ENCODE data around the gene KCNAB1.

Gene KCNAB1

DNA sequence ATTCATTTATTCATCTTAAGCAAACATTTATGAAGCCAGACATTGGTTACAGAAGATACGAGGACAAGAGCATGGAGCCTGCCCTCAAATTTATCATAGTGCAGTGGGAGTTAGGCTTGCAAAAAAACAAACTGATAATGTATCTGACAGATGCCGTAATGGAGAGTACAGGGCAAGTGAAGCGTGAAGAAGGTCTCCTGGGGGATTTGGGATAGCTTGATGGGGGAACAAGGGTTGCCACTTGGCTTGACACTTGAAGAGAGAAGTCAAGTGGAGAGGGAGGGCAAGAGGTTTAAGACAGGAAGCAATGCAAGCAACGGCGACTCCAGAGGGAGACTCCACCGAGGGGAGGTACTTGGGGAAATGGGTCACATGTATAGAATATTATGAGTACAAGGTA lies 305.3 kb downstream of the KCNAB1 start:
- H3K9ac ChIP-seq (ENCODE audit: low read depth in 1 of 2, low read length in 2 of 2) = no peak overlapping the region
- H3K27me3 ChIP-seq (ENCODE audit: control insufficient read depth in 1 of 2, insufficient read depth in 2 of 2, low read length in 2 of 2) = no peaks in the 10 kb centered on the region
- no peak overlapping the region for H3K4me3 ChIP-seq (ENCODE audit: low read depth in 1 of 2, low read length in 2 of 2)
- H3K36me3 ChIP-seq (ENCODE audit: control insufficient read depth in 1 of 2, insufficient read depth in 2 of 2, low read length in 2 of 2) = no peaks in the 10 kb centered on the region
- H3K4me1 ChIP-seq (ENCODE audit: control insufficient read depth in 1 of 2, insufficient read depth in 2 of 2, low read length in 2 of 2) = no peaks in the 10 kb centered on the region
- H3K27ac ChIP-seq (ENCODE audit: low read depth, low read length) = no peak overlapping the region
- H3K9me3 ChIP-seq (ENCODE audit: control insufficient read depth in 1 of 2, low read length in 2 of 2) = no peaks in the 10 kb centered on the region

DNA sequence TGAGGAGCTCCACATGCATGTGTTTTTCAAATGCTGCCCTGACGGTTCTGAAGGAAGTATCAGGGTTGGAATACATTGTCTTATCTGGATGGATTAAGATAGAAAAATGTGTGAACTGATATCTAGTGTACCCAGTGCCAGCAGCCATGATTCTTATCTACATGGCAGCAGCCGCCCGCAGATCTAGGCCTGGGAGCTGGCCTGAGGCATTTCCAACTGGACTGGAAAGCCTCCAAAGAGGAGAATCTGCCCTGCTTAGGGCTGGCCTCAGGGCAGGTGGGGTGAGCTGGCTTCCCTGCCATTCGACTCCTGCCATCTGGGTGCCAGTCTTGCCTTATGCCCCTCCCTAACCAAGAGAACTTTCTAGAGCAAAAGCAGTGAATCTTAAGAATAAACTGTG lies 308.7 kb downstream of the KCNAB1 start:
- Histone ChIP-seq H3K27ac (ENCODE audit: low read depth, low read length) (no peak overlapping the region), H3K9me3 (ENCODE audit: control insufficient read depth in 1 of 2, low read length in 2 of 2) (no peaks in the 10 kb centered on the region), H3K9ac (ENCODE audit: low read depth in 1 of 2, low read length in 2 of 2) (no peak overlapping the region), H3K4me3 (ENCODE audit: low read depth in 1 of 2, low read length in 2 of 2) (no peak overlapping the region), H3K4me1 (ENCODE audit: control insufficient read depth in 1 of 2, insufficient read depth in 2 of 2, low read length in 2 of 2) (no peaks in the 10 kb centered on the region), H3K36me3 (ENCODE audit: control insufficient read depth in 1 of 2, insufficient read depth in 2 of 2, low read length in 2 of 2) (no peaks in the 10 kb centered on the region), H3K27me3 (ENCODE audit: control insufficient read depth in 1 of 2, insufficient read depth in 2 of 2, low read length in 2 of 2) (no peaks in the 10 kb centered on the region)

DNA sequence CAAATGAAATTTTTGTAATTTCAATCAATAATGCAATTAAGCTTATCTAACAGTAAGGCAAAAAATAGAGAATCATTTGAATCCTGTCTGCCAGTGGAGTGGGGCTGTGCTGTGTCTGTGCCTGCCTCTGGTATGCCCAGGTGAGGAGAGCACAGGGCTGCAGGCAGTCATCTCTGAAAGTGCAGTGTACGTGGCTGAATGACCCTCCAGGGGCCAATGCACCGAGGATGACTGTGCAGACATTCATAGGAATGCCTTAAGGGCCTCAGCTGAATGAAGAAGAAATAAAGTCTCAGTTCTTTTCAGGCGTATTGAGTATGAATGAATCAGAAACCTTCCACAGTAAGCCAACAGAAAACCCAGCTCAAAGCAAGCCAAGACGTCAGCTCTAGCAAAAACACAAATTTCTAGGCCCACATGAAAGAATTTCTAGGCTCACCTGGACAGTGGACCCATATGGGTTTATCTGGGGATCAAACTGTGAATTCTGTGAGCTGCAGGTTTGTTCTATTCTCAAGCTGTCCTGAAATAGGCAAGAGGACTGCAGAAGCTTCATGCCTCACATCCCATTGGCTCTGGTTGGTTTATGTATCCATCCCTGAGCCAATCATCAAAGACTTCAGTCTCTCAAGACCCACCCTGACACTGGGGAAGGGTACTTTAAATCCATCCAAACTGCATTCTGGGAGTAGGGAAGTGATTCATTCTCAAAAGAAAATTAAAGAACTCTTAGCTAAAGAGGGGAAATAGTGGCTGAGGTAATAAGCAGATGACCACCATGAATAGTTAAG lies 311.2 kb downstream of the KCNAB1 start:
- Histone ChIP-seq H3K9me3 (ENCODE audit: control insufficient read depth in 1 of 2, low read length in 2 of 2) (no peaks in the 10 kb centered on the region), H3K4me1 (ENCODE audit: control insufficient read depth in 1 of 2, insufficient read depth in 2 of 2, low read length in 2 of 2) (no peaks in the 10 kb centered on the region), H3K27me3 (ENCODE audit: control insufficient read depth in 1 of 2, insufficient read depth in 2 of 2, low read length in 2 of 2) (no peaks in the 10 kb centered on the region), H3K27ac (ENCODE audit: low read depth, low read length) (no peak overlapping the region), H3K36me3 (ENCODE audit: control insufficient read depth in 1 of 2, insufficient read depth in 2 of 2, low read length in 2 of 2) (no peaks in the 10 kb centered on the region), H3K4me3 (ENCODE audit: low read depth in 1 of 2, low read length in 2 of 2) (no peak overlapping the region), H3K9ac (ENCODE audit: low read depth in 1 of 2, low read length in 2 of 2) (no peak overlapping the region)

DNA sequence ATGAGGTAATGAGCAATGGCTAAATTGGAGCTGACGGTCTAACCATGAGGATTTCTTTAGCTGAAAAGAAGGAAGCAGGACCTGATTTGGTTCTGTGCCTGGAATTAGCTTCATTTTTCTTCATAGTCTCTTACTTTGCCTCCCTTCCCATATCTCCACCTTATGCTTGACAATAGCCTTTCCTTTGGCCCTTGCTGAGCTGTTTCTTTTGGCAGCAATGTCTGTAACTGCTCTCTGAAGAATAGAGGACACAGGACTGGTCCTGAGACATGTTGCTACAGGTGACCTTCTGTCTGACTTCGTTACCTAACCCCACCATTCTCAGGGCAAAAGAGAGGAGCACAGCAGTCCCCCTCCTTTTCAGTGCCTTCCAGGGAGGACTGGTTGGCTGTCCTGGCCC lies 312.2 kb downstream of the KCNAB1 start:
- Histone ChIP-seq H3K27me3 (ENCODE audit: control insufficient read depth in 1 of 2, insufficient read depth in 2 of 2, low read length in 2 of 2) (no peaks in the 10 kb centered on the region), H3K4me3 (ENCODE audit: low read depth in 1 of 2, low read length in 2 of 2) (no peak overlapping the region), H3K9ac (ENCODE audit: low read depth in 1 of 2, low read length in 2 of 2) (no peak overlapping the region), H3K36me3 (ENCODE audit: control insufficient read depth in 1 of 2, insufficient read depth in 2 of 2, low read length in 2 of 2) (no peaks in the 10 kb centered on the region), H3K9me3 (ENCODE audit: control insufficient read depth in 1 of 2, low read length in 2 of 2) (no peaks in the 10 kb centered on the region), H3K27ac (ENCODE audit: low read depth, low read length) (no peak overlapping the region), H3K4me1 (ENCODE audit: control insufficient read depth in 1 of 2, insufficient read depth in 2 of 2, low read length in 2 of 2) (no peaks in the 10 kb centered on the region)

DNA sequence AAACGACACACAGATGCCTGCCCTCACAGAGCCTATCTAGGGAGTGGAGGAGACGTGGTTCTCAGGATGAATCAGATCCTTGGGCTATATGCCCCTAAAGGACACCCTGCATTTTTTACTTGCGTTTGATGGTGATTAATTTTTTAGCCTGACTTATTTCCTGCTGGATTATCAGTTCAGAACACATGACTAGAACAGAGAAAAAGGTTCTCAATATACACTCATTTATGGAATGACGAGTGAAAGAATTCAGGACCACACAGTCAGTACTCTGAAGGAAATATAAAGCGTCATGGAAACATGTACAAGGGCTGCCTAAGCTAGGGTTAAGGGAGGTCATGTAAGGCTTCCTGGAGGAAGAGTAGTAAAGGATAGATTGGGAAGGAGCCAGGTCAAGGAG lies 312.8 kb downstream of the KCNAB1 start:
- no peak overlapping the region for H3K4me3 ChIP-seq (ENCODE audit: low read depth in 1 of 2, low read length in 2 of 2)
- no peaks in the 10 kb centered on the region for H3K27me3 ChIP-seq (ENCODE audit: control insufficient read depth in 1 of 2, insufficient read depth in 2 of 2, low read length in 2 of 2)
- no peaks in the 10 kb centered on the region for H3K4me1 ChIP-seq (ENCODE audit: control insufficient read depth in 1 of 2, insufficient read depth in 2 of 2, low read length in 2 of 2)
- no peak overlapping the region for H3K9ac ChIP-seq (ENCODE audit: low read depth in 1 of 2, low read length in 2 of 2)
- H3K27ac ChIP-seq (ENCODE audit: low read depth, low read length) = no peak overlapping the region
- no peaks in the 10 kb centered on the region for H3K36me3 ChIP-seq (ENCODE audit: control insufficient read depth in 1 of 2, insufficient read depth in 2 of 2, low read length in 2 of 2)
- no peaks in the 10 kb centered on the region for H3K9me3 ChIP-seq (ENCODE audit: control insufficient read depth in 1 of 2, low read length in 2 of 2)

DNA sequence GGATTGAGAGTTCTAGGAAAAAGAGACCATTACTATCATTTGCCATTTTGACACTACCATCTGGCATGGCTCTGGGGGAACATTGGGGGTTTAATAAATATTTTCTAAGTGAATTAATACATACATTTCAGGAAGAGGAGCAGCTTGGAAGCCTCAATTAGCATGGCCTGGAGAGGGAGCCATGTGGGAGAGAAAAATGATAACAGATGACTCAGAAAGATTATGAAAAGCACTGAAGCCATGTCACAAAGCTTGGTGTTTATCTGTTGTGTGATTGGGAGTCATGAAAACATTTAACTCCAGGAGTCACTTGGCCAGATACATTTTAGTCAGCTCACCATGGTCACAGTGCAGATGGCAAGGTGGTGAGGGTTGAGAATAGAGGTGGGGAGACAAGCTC lies 313.5 kb downstream of the KCNAB1 start:
- H3K27ac ChIP-seq (ENCODE audit: low read depth, low read length) = no peak overlapping the region
- no peak overlapping the region for H3K9ac ChIP-seq (ENCODE audit: low read depth in 1 of 2, low read length in 2 of 2)
- H3K36me3 ChIP-seq (ENCODE audit: control insufficient read depth in 1 of 2, insufficient read depth in 2 of 2, low read length in 2 of 2) = no peaks in the 10 kb centered on the region
- H3K9me3 ChIP-seq (ENCODE audit: control insufficient read depth in 1 of 2, low read length in 2 of 2) = no peaks in the 10 kb centered on the region
- no peaks in the 10 kb centered on the region for H3K4me1 ChIP-seq (ENCODE audit: control insufficient read depth in 1 of 2, insufficient read depth in 2 of 2, low read length in 2 of 2)
- no peaks in the 10 kb centered on the region for H3K27me3 ChIP-seq (ENCODE audit: control insufficient read depth in 1 of 2, insufficient read depth in 2 of 2, low read length in 2 of 2)
- H3K4me3 ChIP-seq (ENCODE audit: low read depth in 1 of 2, low read length in 2 of 2) = no peak overlapping the region

DNA sequence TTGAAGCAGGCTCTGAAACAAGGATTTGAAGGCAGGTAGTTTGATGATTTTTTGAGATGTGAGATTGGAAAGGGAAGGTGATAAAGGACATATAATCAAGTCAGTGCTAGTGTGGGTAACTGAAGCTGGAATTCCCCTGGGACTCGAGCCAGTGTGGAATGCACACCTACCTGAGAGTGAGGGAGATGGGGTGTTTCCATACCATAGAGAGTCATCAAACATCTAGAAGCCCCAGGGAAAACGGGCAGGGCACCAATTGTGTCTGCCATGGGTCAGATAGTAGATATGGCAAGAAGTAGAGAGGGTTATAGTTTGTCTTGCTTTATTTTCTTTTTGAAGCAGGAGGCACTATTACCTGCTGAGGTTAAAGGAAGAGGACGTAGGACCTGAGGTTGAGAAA lies 314.5 kb downstream of the KCNAB1 start:
- no peaks in the 10 kb centered on the region for H3K36me3 ChIP-seq (ENCODE audit: control insufficient read depth in 1 of 2, insufficient read depth in 2 of 2, low read length in 2 of 2)
- no peak overlapping the region for H3K9ac ChIP-seq (ENCODE audit: low read depth in 1 of 2, low read length in 2 of 2)
- no peaks in the 10 kb centered on the region for H3K27me3 ChIP-seq (ENCODE audit: control insufficient read depth in 1 of 2, insufficient read depth in 2 of 2, low read length in 2 of 2)
- H3K4me3 ChIP-seq (ENCODE audit: low read depth in 1 of 2, low read length in 2 of 2) = no peak overlapping the region
- H3K9me3 ChIP-seq (ENCODE audit: control insufficient read depth in 1 of 2, low read length in 2 of 2) = no peaks in the 10 kb centered on the region
- H3K4me1 ChIP-seq (ENCODE audit: control insufficient read depth in 1 of 2, insufficient read depth in 2 of 2, low read length in 2 of 2) = no peaks in the 10 kb centered on the region
- no peak overlapping the region for H3K27ac ChIP-seq (ENCODE audit: low read depth, low read length)

DNA sequence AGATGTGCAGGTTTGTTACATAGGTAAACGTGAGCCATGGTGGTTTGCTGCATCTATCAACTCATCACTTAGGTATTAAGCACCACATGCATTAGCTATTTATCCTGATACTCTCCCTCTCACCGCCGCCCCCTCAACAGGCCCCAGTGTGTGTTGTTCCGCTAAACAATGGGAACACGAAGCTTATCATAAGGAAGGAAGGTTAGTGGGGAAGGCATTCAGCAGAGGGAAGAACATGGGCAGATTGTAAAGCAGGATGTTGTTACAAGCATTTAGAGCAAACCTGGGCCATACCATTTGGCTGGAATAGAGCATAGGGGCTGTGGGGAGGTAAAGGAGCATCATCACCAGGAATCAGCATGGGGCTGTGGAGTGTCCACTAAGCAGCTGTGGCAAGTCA lies 322.7 kb downstream of the KCNAB1 start:
- H3K27ac ChIP-seq (ENCODE audit: low read depth, low read length) = no peak overlapping the region

DNA sequence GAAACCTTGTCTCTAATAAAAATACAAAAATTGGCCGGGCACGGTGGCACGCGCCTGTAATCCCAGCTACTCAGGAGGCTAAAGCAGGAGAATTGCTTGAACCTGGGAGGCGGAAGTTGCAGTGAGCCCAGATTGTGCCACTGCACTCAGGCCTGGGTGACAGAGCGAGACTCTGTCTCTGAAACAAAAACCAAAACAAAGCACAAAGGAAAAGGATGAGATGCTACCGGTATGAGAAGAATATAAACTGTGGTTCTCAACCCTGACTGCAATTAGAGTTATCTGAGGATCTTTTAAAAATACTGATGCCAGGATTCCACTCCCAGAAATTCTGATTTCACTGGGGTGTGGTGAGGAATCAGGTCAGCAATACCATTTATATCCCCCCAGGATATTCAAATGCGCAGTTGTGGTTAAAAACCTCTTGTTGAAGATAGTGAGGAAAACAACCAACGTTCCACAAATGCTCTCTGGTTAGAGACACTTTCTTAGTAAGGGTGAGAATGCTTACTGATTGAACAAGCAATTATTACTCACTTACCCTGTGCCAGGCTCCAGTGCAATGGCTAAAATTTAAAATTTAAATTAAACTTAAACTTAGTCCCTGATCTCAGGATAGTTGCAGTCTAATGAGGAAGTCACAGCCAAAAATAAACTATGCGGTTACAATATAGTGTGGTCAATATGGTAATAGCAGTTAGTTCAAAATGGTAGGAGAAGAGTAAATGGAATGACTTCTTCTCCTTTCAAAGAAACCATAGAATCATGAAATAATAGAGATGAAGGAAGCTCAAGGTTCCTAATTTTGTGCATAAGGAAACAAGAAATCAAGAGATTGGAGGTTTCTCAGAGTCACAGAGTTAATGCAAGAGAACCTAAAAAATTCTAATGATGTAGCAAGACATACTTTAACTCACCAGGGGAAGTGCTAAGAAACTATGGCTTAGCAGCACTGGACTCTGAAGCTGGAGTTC lies 325.0 kb downstream of the KCNAB1 start:
- no peaks in the 10 kb centered on the region for H3K9me3 ChIP-seq (ENCODE audit: control insufficient read depth in 1 of 2, low read length in 2 of 2)
- no peaks in the 10 kb centered on the region for H3K27me3 ChIP-seq (ENCODE audit: control insufficient read depth in 1 of 2, insufficient read depth in 2 of 2, low read length in 2 of 2)
- no peaks in the 10 kb centered on the region for H3K36me3 ChIP-seq (ENCODE audit: control insufficient read depth in 1 of 2, insufficient read depth in 2 of 2, low read length in 2 of 2)
- H3K4me1 ChIP-seq (ENCODE audit: control insufficient read depth in 1 of 2, insufficient read depth in 2 of 2, low read length in 2 of 2) = no peaks in the 10 kb centered on the region
- no peak overlapping the region for H3K9ac ChIP-seq (ENCODE audit: low read depth in 1 of 2, low read length in 2 of 2)
- H3K27ac ChIP-seq (ENCODE audit: low read depth, low read length) = no peak overlapping the region
- no peak overlapping the region for H3K4me3 ChIP-seq (ENCODE audit: low read depth in 1 of 2, low read length in 2 of 2)

More for the DNA sequence above, 322.7 kb downstream of the KCNAB1 start:
- no peaks in the 10 kb centered on the region for H3K36me3 ChIP-seq (ENCODE audit: control insufficient read depth in 1 of 2, insufficient read depth in 2 of 2, low read length in 2 of 2)
- H3K4me1 ChIP-seq (ENCODE audit: control insufficient read depth in 1 of 2, insufficient read depth in 2 of 2, low read length in 2 of 2) = no peaks in the 10 kb centered on the region
- no peaks in the 10 kb centered on the region for H3K27me3 ChIP-seq (ENCODE audit: control insufficient read depth in 1 of 2, insufficient read depth in 2 of 2, low read length in 2 of 2)
- no peak overlapping the region for H3K4me3 ChIP-seq (ENCODE audit: low read depth in 1 of 2, low read length in 2 of 2)
- no peak overlapping the region for H3K9ac ChIP-seq (ENCODE audit: low read depth in 1 of 2, low read length in 2 of 2)
- H3K9me3 ChIP-seq (ENCODE audit: control insufficient read depth in 1 of 2, low read length in 2 of 2) = no peaks in the 10 kb centered on the region

DNA sequence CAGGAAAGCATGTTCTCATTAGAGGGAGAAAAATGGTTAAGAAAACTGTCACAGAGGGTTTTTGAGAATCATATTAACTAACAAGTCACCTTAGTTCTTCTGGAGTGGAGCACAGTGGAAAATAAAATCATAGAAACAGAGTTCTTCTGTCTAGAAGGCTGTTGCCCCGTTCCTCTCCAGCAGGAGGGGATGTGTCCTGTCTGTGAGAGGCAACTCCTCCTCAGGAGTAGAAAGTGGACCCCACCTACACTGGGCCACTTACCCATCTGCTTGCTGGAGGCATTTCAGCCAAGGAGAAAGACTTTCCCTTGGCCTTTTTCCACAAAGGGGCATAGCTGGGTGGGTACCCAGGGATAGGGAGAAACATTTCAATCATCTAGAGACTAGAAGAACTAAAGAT lies 327.9 kb downstream of the KCNAB1 start:
- H3K9ac ChIP-seq (ENCODE audit: low read depth in 1 of 2, low read length in 2 of 2) = no peak overlapping the region
- H3K9me3 ChIP-seq (ENCODE audit: control insufficient read depth in 1 of 2, low read length in 2 of 2) = no peaks in the 10 kb centered on the region

More for the DNA sequence above, 327.9 kb downstream of the KCNAB1 start:
- Histone ChIP-seq H3K36me3 (ENCODE audit: control insufficient read depth in 1 of 2, insufficient read depth in 2 of 2, low read length in 2 of 2) (no peaks in the 10 kb centered on the region), H3K27ac (ENCODE audit: low read depth, low read length) (no peak overlapping the region), H3K4me3 (ENCODE audit: low read depth in 1 of 2, low read length in 2 of 2) (no peak overlapping the region), H3K27me3 (ENCODE audit: control insufficient read depth in 1 of 2, insufficient read depth in 2 of 2, low read length in 2 of 2) (no peaks in the 10 kb centered on the region), H3K4me1 (ENCODE audit: control insufficient read depth in 1 of 2, insufficient read depth in 2 of 2, low read length in 2 of 2) (no peaks in the 10 kb centered on the region)
